ENCODE results near the gene TRMU.

- TF ChIP-seq CTCF (IDR thresholded peaks at IDR 0.05; ENCODE audit: poor library complexity) (no peak), EZH2 (IDR thresholded peaks at IDR 0.05; ENCODE audit: borderline replicate concordance) (no peak)
These were observed 35.0 kb upstream of the TRMU start for GRCh38 chr22:46300491-46300890.

Measured in hepatocyte (in vitro differentiated cells).